A549 (cell line): ENCODE results near the gene DAB1. TPM values are rescaled to one million over a fixed set of nuclear protein-coding genes. Genes with fewer than 3 reads are reported as not detected.

Source experiments
- ATAC-seq, 2 experiments: fragments of 200-7000 bp in 1 of 2; fragments of >200 bp in 1 of 2; cut with Nextera tagmentation in 1 of 2; cut with Tn5 transposase in 1 of 2; 3 replicates each; pipeline versions ENCODE4 v1.8.0 to v1.9.1; 2018 to 2020; ENCODE audit warnings: mild to moderate bottlenecking in 1 of 2, moderate library complexity in 1 of 2
- CTCF ChIA-PET: fragments of 300-600 bp; sonication (Branson Sonifier 250); formaldehyde crosslinking; extraction: SDS; loops from one replicate; lab custom pipeline; 2021; ENCODE audit warnings: antibody characterized with exemption, inconsistent platforms; lab: Yijun Ruan, JAX
- POLR2A ChIA-PET: fragments of 350-600 bp; formaldehyde crosslinking; extraction: SDS; loops from one replicate; lab custom pipeline; 2021; ENCODE audit warnings: antibody characterized with exemption, inconsistent platforms; lab: Yijun Ruan, JAX
- DNase-seq, 2 experiments: peaks; one replicate each; pipeline versions ENCODE4 v3.0.0 to v3.0.0-alpha.2; 2011 to 2016; ENCODE audit warnings: low read depth in 1 of 2, low spot score in 1 of 2
- FAIRE-seq: peaks from 2 replicates; lab custom pipeline; 2011; peaks lifted over from hg19 to GRCh38; lab: Jason Lieb, UNC
- H3K27ac ChIP-seq, 2 experiments: fragments of >200 bp; sonication (Bioruptor Twin); formaldehyde crosslinking; 3 replicates each; pipeline ENCODE4 v1.5.1; 2016 to 2017
- H3K4me1 ChIP-seq: fragments of >200 bp; sonication (Bioruptor Twin); formaldehyde crosslinking; 3 replicates; pipeline ENCODE4 v1.6.1; 2016
- H3K4me2 ChIP-seq: fragments of >200 bp; sonication (Bioruptor Twin); formaldehyde crosslinking; 3 replicates; pipeline ENCODE4 v1.6.1; 2016
- H3K4me3 ChIP-seq: fragments of >200 bp; sonication (Bioruptor Twin); formaldehyde crosslinking; 3 replicates; pipeline ENCODE4 v1.5.1; 2016
- H3K9me3 ChIP-seq: fragments of >200 bp; sonication (Bioruptor Twin); formaldehyde crosslinking; 3 replicates; pipeline ENCODE4 v1.6.1; 2016
- CBX8 ChIP-seq: fragments of 200-600 bp; sonication (generic); IDR thresholded peaks from 2 replicates; pipeline ENCODE4 v1.6.1; 2016
- CHD2 ChIP-seq: fragments of 150-350 bp; IDR thresholded peaks from 2 replicates; pipeline ENCODE4 v1.6.1; 2014; ENCODE audit warnings: low read length; ENCODE audit not compliant: partially characterized antibody
- EP300 ChIP-seq, 2 experiments: fragments of >200 bp; sonication (Bioruptor Twin); formaldehyde crosslinking; IDR thresholded peaks; 2 replicates in 1 of 2; 3 replicates in 1 of 2; pipeline ENCODE4 v1.6.1; 2016 to 2017
- FOSB ChIP-seq: fragments of 250-450 bp; sonication (Bioruptor Pico); IDR thresholded peaks from 2 replicates; pipeline ENCODE4 v1.5.0; 2020; ENCODE audit warnings: mild to moderate bottlenecking, moderate library complexity
- MYC ChIP-seq: IDR thresholded peaks from 2 replicates; pipeline ENCODE4 v1.6.1; 2012; ENCODE audit warnings: mild to moderate bottlenecking, inconsistent platforms, low read length, improper control_type of control experiment, borderline replicate concordance
- NPAS2 ChIP-seq: fragments of 250-450 bp; sonication (Bioruptor Pico); IDR thresholded peaks from 2 replicates; pipeline ENCODE4 v1.8.0; 2022; ENCODE audit warnings: mild to moderate bottlenecking, moderate library complexity, borderline replicate concordance
- PHF8 ChIP-seq: fragments of 200-600 bp; sonication (generic); IDR thresholded peaks from 2 replicates; pipeline ENCODE4 v1.6.1; 2016; ENCODE audit warnings: low read depth, mild to moderate bottlenecking, antibody characterized with exemption, moderate library complexity, borderline replicate concordance
- POLR2A ChIP-seq: IDR thresholded peaks from 2 replicates; pipeline ENCODE4 v1.6.1; 2012; ENCODE audit warnings: mild to moderate bottlenecking, low read length
- SREBF2 ChIP-seq: fragments of 450-650 bp; IDR thresholded peaks from 2 replicates; pipeline ENCODE4 v1.6.1; 2014; ENCODE audit warnings: mild to moderate bottlenecking, moderate library complexity
- ZC3H11A ChIP-seq: fragments of 450-650 bp; IDR thresholded peaks from 2 replicates; pipeline ENCODE4 v1.6.1; 2014; ENCODE audit warnings: antibody characterized with exemption, mild to moderate bottlenecking
- ZFP36 ChIP-seq: fragments of 450-650 bp; IDR thresholded peaks from 2 replicates; pipeline ENCODE4 v1.6.1; 2014; ENCODE audit warnings: borderline replicate concordance; ENCODE audit not compliant: partially characterized antibody
- ZSCAN20 ChIP-seq: fragments of 250-450 bp; sonication (Bioruptor Pico); IDR thresholded peaks from 2 replicates; pipeline ENCODE4 v1.8.0; 2022; ENCODE audit warnings: mild to moderate bottlenecking, moderate library complexity
- WGBS: methylation state at CpG from one replicate; pipeline ENCODE4 v1.1.6; 2017; ENCODE audit errors: missing lambda C conversion rate; 5-methylcytosine and 5-hydroxymethylcytosine counted together
- polyA plus RNA-seq, 4 experiments: library from polyadenylated mRNA; depleted of rRNA in 3 of 4; stranded (reverse); fragments of >200 nt; fragmentation: RNase III in 1 of 4; extraction: RNeasy Plus Mini Kit Qiagen cat#74134 plus additional on column Dnase treatment in 1 of 4; gene quantifications; 2 replicates in 3 of 4; 3 replicates in 1 of 4; pipeline ENCODE4 v1.2.3, GENCODE V29; 2011 to 2017
- TF ChIP-seq, protein P1 (sequence below): fragments of 200-600 bp; sonication (generic); IDR thresholded peaks from 2 replicates; pipeline ENCODE4 v1.6.1; 2016; ENCODE audit warnings: antibody characterized with exemption, mild to moderate bottlenecking, moderate library complexity
- TF ChIP-seq, protein P2 (sequence below): fragments of >200 bp; sonication (Bioruptor Twin); formaldehyde crosslinking; IDR thresholded peaks from 3 replicates; pipeline ENCODE4 v1.5.1; 2016
- TF ChIP-seq, protein P3 (sequence below): fragments of 250-450 bp; sonication (Bioruptor Pico); IDR thresholded peaks from 2 replicates; pipeline ENCODE4 v1.5.0; 2020; ENCODE audit warnings: low read depth, mild to moderate bottlenecking, moderate library complexity
- TF ChIP-seq, protein P4 (sequence below): IDR thresholded peaks from 2 replicates; pipeline ENCODE4 v1.6.1; 2012

Gene DAB1
- polyA plus RNA-seq, 2 of the 4 experiments (the other 2 are of a cell fraction) = not detected

DNA sequence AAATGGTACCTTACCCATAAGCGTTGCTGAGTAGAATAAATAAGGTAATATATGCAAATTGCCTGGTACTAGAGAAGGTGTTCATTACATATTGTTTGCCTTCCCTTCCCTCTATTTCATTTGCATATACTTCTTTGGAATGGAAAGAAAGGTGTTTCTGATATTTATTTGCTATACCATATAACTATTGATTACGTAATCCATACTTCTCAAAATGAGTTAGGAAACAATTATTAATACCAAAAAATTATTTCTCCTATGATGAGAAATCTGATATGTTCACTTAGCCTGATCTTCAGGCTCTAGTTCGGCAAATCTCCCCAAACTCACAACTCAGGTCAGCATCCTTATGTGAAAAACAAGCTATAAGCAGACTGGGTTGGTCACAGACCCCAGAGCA, 119.3 kb downstream of the DAB1 start:
- TF ChIP-seq, protein P1, sequence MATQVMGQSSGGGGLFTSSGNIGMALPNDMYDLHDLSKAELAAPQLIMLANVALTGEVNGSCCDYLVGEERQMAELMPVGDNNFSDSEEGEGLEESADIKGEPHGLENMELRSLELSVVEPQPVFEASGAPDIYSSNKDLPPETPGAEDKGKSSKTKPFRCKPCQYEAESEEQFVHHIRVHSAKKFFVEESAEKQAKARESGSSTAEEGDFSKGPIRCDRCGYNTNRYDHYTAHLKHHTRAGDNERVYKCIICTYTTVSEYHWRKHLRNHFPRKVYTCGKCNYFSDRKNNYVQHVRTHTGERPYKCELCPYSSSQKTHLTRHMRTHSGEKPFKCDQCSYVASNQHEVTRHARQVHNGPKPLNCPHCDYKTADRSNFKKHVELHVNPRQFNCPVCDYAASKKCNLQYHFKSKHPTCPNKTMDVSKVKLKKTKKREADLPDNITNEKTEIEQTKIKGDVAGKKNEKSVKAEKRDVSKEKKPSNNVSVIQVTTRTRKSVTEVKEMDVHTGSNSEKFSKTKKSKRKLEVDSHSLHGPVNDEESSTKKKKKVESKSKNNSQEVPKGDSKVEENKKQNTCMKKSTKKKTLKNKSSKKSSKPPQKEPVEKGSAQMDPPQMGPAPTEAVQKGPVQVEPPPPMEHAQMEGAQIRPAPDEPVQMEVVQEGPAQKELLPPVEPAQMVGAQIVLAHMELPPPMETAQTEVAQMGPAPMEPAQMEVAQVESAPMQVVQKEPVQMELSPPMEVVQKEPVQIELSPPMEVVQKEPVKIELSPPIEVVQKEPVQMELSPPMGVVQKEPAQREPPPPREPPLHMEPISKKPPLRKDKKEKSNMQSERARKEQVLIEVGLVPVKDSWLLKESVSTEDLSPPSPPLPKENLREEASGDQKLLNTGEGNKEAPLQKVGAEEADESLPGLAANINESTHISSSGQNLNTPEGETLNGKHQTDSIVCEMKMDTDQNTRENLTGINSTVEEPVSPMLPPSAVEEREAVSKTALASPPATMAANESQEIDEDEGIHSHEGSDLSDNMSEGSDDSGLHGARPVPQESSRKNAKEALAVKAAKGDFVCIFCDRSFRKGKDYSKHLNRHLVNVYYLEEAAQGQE = no peak
- Histone ChIP-seq H3K4me3 (no peak overlapping the region), H3K4me2 (no peak overlapping the region), H3K27ac (no peak overlapping the region), H3K9me3 (no peaks in the 10 kb centered on the region), H3K4me1 (no peaks in the 10 kb centered on the region)
- ChIA-PET CTCF (no interaction called here), POLR2A (no interaction called here)
- FAIRE-seq (no peak), DNase-seq (no peak), ATAC-seq (no peak)
- WGBS = 3% methylated on average over 3 of the region's 3 CpGs

DNA sequence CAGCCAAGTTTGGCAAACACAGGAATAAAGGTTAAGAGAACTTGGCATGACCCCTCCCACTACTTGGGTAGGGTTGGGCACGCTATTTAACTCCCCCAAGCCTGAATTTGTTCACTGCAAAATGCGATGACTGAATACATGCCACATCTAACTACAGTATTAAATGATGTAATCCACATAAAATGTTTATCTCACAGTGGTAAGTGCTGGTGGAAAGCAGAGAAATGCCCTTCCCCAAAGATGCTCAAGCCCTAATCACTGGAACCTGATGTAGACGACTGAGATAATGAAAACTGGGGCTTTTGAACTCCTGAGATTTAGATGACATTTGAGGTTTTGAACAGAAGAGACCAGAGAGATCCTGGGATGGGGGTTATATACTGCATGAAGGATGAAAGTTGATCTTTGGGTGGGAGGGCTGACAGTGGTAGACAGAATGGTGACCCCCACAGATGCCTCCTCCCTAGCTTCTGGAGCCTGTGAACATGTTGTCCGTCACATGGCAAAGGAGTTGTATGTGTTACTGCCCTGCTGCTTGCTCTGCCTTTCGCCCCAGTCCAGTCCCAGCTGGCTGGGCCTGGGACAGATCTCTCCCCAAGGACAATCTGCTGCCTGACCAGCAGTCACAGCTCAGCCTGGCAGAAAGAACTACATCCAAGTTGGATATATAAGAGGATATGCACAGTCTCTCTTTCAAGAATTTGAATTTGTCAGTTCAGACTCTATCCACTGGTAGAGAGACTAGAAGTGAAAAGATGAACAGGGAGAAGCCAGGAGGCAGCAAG, 120.9 kb downstream of the DAB1 start:
- H3K4me2 ChIP-seq = no peak overlapping the region
- H3K4me1 ChIP-seq = no peaks in the 10 kb centered on the region
- H3K4me3 ChIP-seq = no peak overlapping the region
- no peaks in the 10 kb centered on the region for H3K9me3 ChIP-seq
- ChIA-PET POLR2A (no interaction called here), CTCF (no interaction called here)
- no peak overlapping the region for H3K27ac ChIP-seq
- TF ChIP-seq CHD2 (no peak), EP300 (IDR thresholded peaks at IDR 0.05) (no peak), SREBF2 (no peak), ZC3H11A (no peak), FOSB (no peak), PHF8 (no peak), NPAS2 (no peak), MYC (no peak), ZSCAN20 (CRISPR knock-in tag) (no peak)
- TF ChIP-seq, protein P2, sequence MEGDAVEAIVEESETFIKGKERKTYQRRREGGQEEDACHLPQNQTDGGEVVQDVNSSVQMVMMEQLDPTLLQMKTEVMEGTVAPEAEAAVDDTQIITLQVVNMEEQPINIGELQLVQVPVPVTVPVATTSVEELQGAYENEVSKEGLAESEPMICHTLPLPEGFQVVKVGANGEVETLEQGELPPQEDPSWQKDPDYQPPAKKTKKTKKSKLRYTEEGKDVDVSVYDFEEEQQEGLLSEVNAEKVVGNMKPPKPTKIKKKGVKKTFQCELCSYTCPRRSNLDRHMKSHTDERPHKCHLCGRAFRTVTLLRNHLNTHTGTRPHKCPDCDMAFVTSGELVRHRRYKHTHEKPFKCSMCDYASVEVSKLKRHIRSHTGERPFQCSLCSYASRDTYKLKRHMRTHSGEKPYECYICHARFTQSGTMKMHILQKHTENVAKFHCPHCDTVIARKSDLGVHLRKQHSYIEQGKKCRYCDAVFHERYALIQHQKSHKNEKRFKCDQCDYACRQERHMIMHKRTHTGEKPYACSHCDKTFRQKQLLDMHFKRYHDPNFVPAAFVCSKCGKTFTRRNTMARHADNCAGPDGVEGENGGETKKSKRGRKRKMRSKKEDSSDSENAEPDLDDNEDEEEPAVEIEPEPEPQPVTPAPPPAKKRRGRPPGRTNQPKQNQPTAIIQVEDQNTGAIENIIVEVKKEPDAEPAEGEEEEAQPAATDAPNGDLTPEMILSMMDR = no peak
- TF ChIP-seq, protein P1 = no peak
- ATAC-seq (no peak), DNase-seq (no peak), FAIRE-seq (no peak)
- 7% methylated on average over 4 of the region's 5 CpGs for WGBS

DNA sequence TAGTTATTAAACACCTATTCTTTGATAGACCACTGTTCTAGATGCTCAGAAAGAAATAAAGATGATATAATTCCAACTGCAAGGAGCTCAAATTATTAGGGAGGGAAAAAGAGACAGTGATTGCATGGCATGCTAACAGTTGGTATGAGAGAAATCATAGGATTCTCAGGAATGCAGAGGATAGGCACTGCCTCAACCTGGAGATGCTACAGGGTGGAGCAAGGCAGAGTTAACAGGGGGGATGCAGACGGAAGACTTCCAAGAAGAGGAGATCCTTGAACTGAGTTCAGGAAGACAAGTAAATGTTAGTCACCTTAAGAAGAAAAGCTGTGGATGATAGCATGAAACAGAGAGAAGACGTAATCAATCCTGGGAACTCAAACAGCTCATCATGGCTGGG, 123.7 kb downstream of the DAB1 start:
- no peak overlapping the region for H3K27ac ChIP-seq
- ATAC-seq (no peak), FAIRE-seq (no peak), DNase-seq (no peak)
- no peak overlapping the region for H3K4me2 ChIP-seq
- ChIA-PET CTCF (no interaction called here), POLR2A (no interaction called here)
- H3K4me3 ChIP-seq = no peak overlapping the region
- WGBS = 43% methylated on average over 2 of the region's 2 CpGs
- TF ChIP-seq, protein P3, sequence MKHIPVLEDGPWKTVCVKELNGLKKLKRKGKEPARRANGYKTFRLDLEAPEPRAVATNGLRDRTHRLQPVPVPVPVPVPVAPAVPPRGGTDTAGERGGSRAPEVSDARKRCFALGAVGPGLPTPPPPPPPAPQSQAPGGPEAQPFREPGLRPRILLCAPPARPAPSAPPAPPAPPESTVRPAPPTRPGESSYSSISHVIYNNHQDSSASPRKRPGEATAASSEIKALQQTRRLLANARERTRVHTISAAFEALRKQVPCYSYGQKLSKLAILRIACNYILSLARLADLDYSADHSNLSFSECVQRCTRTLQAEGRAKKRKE (CRISPR knock-in tag) = no peak
- TF ChIP-seq CBX8 (no peak), ZFP36 (no peak), POLR2A (no peak)
- TF ChIP-seq, protein P4, sequence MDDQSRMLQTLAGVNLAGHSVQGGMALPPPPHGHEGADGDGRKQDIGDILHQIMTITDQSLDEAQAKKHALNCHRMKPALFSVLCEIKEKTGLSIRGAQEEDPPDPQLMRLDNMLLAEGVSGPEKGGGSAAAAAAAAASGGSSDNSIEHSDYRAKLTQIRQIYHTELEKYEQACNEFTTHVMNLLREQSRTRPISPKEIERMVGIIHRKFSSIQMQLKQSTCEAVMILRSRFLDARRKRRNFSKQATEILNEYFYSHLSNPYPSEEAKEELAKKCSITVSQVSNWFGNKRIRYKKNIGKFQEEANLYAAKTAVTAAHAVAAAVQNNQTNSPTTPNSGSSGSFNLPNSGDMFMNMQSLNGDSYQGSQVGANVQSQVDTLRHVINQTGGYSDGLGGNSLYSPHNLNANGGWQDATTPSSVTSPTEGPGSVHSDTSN = no peak
- TF ChIP-seq, protein P2 = no peak
- H3K9me3 ChIP-seq = no peaks in the 10 kb centered on the region
- no peaks in the 10 kb centered on the region for H3K4me1 ChIP-seq
